HL-60 (cell line): ENCODE data around the gene GSK3A.

Experiments
- DNase-seq, 2 experiments: peaks; one replicate each; pipeline ENCODE4 v3.0.0-alpha.2; 2010 to 2020; ENCODE audit warnings: low read depth in 1 of 2, low spot score in 1 of 2
- H3K27ac ChIP-seq: fragments of 250-450 bp; sonication (Bioruptor Pico); replicated peaks from 2 replicates; pipeline ENCODE4 v1.5.1; 2020; ENCODE audit warnings: mild to moderate bottlenecking, moderate library complexity
- H3K27me3 ChIP-seq: fragments of 250-450 bp; sonication (Bioruptor Pico); 2 replicates; pipeline ENCODE4 v1.5.1; 2021; ENCODE audit warnings: mild to moderate bottlenecking, moderate library complexity; ENCODE audit not compliant: insufficient read depth, poor library complexity, severe bottlenecking
- H3K4me3 ChIP-seq: replicated peaks from 2 replicates; pipeline ENCODE4 v1.5.1; 2011; ENCODE audit warnings: mild to moderate bottlenecking, control low read depth, low read length; ENCODE audit not compliant: insufficient read depth
- CTCF ChIP-seq: IDR thresholded peaks from one replicate; pipeline ENCODE4 v1.5.1; 2011; ENCODE audit warnings: low read length, control low read depth, inconsistent platforms; ENCODE audit not compliant: insufficient read depth
- GABPA ChIP-seq: IDR thresholded peaks from 2 replicates; pipeline ENCODE4 v1.6.1; 2012; ENCODE audit warnings: low read depth
- POLR2AphosphoS5 ChIP-seq: IDR thresholded peaks from 2 replicates; pipeline ENCODE4 v1.6.1; 2012; ENCODE audit warnings: low read depth
- REST ChIP-seq: IDR thresholded peaks from 2 replicates; pipeline ENCODE4 v1.6.1; 2012; ENCODE audit warnings: low read depth; ENCODE audit not compliant: insufficient replicate concordance
- SPI1 ChIP-seq: IDR thresholded peaks from 2 replicates; pipeline ENCODE4 v1.6.1; 2012; ENCODE audit warnings: low read depth, mild to moderate bottlenecking, borderline replicate concordance

The GSK3A gene

GRCh38 chr19:42245231-42245630 lies 2.8 kb upstream of the GSK3A start:
- TF ChIP-seq REST = no peak
- TF ChIP-seq POLR2AphosphoS5 = no peak
- TF ChIP-seq GABPA = no peak
- TF ChIP-seq SPI1 = no peak
- no peak for TF ChIP-seq CTCF
- Histone ChIP-seq H3K27me3 (no peaks in the 10 kb centered on the region), H3K4me3 (no peak overlapping the region), H3K27ac (no peak overlapping the region)
- DNase-seq = no peak

GRCh38 chr19:42244347-42245220 lies 2.2 kb upstream of the GSK3A start:
- TF ChIP-seq REST (no peak), SPI1 (peak; percentile 80), POLR2AphosphoS5 (0 out of 2 replicates have a peak, but pooled peaks have one; percentile 6), CTCF (peak; percentile 37), GABPA (peak; percentile 84)
- Histone ChIP-seq H3K27ac (peak overlapping the region; percentile 78), H3K27me3 (no peaks in the 10 kb centered on the region), H3K4me3 (peak overlapping the region; percentile 47)
- peak; percentile 89 to 96 for DNase-seq

DNA sequence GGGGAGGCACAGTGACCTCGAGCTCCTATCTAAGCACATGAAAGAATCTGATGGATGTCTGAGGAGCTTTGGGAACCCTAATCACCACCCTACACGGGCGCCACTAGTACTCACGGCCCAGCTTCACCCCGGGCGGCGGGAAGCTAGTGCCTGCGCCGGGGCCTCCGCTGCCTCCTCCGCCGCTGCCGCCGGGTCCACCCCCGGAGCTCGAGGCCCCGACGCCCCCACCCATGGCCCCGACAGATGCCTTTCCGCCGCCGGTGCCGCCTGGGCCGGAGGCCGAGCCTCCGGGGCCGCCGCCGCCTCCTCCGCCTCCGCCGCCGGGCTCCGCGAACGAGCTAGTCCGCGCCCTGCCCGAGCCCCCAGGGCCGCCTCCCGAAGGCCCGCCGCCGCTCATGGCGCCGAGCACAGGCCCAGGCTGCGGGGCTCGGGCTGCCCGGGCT lies 312 bp downstream of the GSK3A start:
- TF ChIP-seq GABPA (no peak), REST (no peak), POLR2AphosphoS5 (no peak), SPI1 (no peak), CTCF (no peak)
- Histone ChIP-seq H3K4me3 (peak overlapping the region; percentile 74), H3K27me3 (no peaks in the 10 kb centered on the region), H3K27ac (peak overlapping the region; percentile 65)
- no peak for DNase-seq
